GM12878 (cell line): ENCODE measurements around the gene RBPJ. TPM values are rescaled to one million over a fixed set of nuclear protein-coding genes. Genes with fewer than 3 reads are reported as not detected.

Source experiments
- ATAC-seq: fragments of 200-7000 bp; cut with Tn5 transposase; 3 replicates; pipeline ENCODE4 v1.9.1; 2020; ENCODE audit warnings: mild to moderate bottlenecking, moderate library complexity
- BruUV-seq: library from RNA; stranded (reverse); fragments of 400-500 nt; replicated peaks from 2 replicates; lab custom pipeline; 2021; lab: Mats Ljungman, UMichigan
- CTCF ChIA-PET: fragments of 300-600 bp; sonication (Branson Sonifier 250); formaldehyde crosslinking; extraction: SDS; loops from one replicate; lab custom pipeline; 2021; ENCODE audit warnings: inconsistent platforms; lab: Yijun Ruan, JAX
- POLR2A ChIA-PET: fragments of 350-600 bp; formaldehyde crosslinking; extraction: SDS; loops from one replicate; lab custom pipeline; 2021; ENCODE audit warnings: inconsistent platforms; lab: Charles Lee
- RAD21 ChIA-PET: fragments of 300-600 bp; sonication (Branson Sonifier 250); formaldehyde crosslinking; loops from one replicate; lab custom pipeline; 2023; ENCODE audit warnings: antibody characterized with exemption; ENCODE audit not compliant: unreplicated experiment; lab: Charles Lee
- SMC1A ChIA-PET: fragments of 300-600 bp; sonication (Branson Sonifier 250); formaldehyde crosslinking; loops from one replicate; lab custom pipeline; 2023; ENCODE audit not compliant: unreplicated experiment, uncharacterized antibody; lab: Charles Lee
- DNase-seq: peaks from one replicate; pipeline ENCODE4 v3.0.0-alpha.2; 2011; ENCODE audit warnings: low read depth, low spot score
- FAIRE-seq: peaks from 3 replicates; lab custom pipeline; 2011; peaks lifted over from hg19 to GRCh38; lab: Jason Lieb, UNC
- H2AFZ ChIP-seq: 2 replicates; pipeline ENCODE4 v1.6.0; 2011; ENCODE audit warnings: low read depth, low read length, control low read depth; ENCODE audit not compliant: control insufficient read depth
- H3K27ac ChIP-seq: 2 replicates; pipeline ENCODE4 v1.5.1; 2011; ENCODE audit warnings: control low read depth; ENCODE audit not compliant: control insufficient read depth, insufficient read depth
- H3K27me3 ChIP-seq, 2 experiments: replicated peaks in 1 of 2; 2 replicates each; pipeline versions ENCODE4 v1.6.0 to v1.6.1; 2011; ENCODE audit warnings: low read length in 1 of 2; ENCODE audit not compliant: control insufficient read depth in 2 of 2, insufficient read depth in 2 of 2
- H3K36me3 ChIP-seq, 2 experiments: 2 replicates each; pipeline ENCODE4 v1.5.1; 2011; ENCODE audit warnings: low read length in 1 of 2; ENCODE audit not compliant: control insufficient read depth in 2 of 2, insufficient read depth in 2 of 2
- H3K4me1 ChIP-seq: 2 replicates; pipeline ENCODE4 v1.6.1; 2011; ENCODE audit warnings: mild to moderate bottlenecking, low read length, moderate library complexity, mixed read lengths; ENCODE audit not compliant: control insufficient read depth, insufficient read depth
- H3K4me2 ChIP-seq: 2 replicates; pipeline ENCODE4 v1.6.0; 2011; ENCODE audit warnings: control low read depth; ENCODE audit not compliant: control insufficient read depth, insufficient read depth
- H3K4me3 ChIP-seq: fragments of 200-600 bp; sonication (generic); 2 replicates; pipeline ENCODE4 v1.5.1; 2016
- H3K79me2 ChIP-seq: 2 replicates; pipeline ENCODE4 v1.6.0; 2011; ENCODE audit warnings: low read length; ENCODE audit not compliant: control insufficient read depth, insufficient read depth
- H3K9ac ChIP-seq: 2 replicates; pipeline ENCODE4 v1.8.0; 2011; ENCODE audit warnings: low read length, control low read depth, mixed read lengths; ENCODE audit not compliant: control insufficient read depth, insufficient read depth
- H3K9me3 ChIP-seq: replicated peaks from 3 replicates; pipeline ENCODE4 v1.5.1; 2011; ENCODE audit warnings: mild to moderate bottlenecking, low read length; ENCODE audit not compliant: control insufficient read depth, insufficient read depth
- H4K20me1 ChIP-seq: 2 replicates; pipeline ENCODE4 v1.6.0; 2011; ENCODE audit not compliant: control insufficient read depth, insufficient read depth
- CTCF ChIP-seq, 3 experiments: IDR thresholded peaks in 2 of 3; conservative IDR thresholded peaks in 1 of 3; 2 replicates each; pipeline ENCODE4 v1.5.1; 2011; ENCODE audit warnings: low read depth in 3 of 3, low read length in 3 of 3, mild to moderate bottlenecking in 3 of 3, control low read depth in 2 of 3, moderate library complexity in 2 of 3, inconsistent platforms in 1 of 3, mixed read lengths in 1 of 3; ENCODE audit not compliant: control insufficient read depth in 2 of 3, insufficient read depth in 1 of 3; ENCODE audit errors: extremely low read depth in 1 of 3
- E4F1 ChIP-seq: fragments of 450-650 bp; IDR thresholded peaks from 2 replicates; pipeline ENCODE4 v1.6.1; 2018; ENCODE audit warnings: borderline replicate concordance, mild to moderate bottlenecking; ENCODE audit not compliant: partially characterized antibody
- RB1 ChIP-seq: fragments of 450-650 bp; formaldehyde crosslinking; IDR thresholded peaks from 2 replicates; pipeline ENCODE4 v1.6.1; 2017; ENCODE audit warnings: mild to moderate bottlenecking, borderline replicate concordance
- ZNF592 ChIP-seq: fragments of 450-650 bp; IDR thresholded peaks from 2 replicates; pipeline ENCODE4 v1.6.1; 2017; ENCODE audit warnings: mild to moderate bottlenecking, moderate library complexity
- ZNF622 ChIP-seq: fragments of 450-650 bp; IDR thresholded peaks from 2 replicates; pipeline ENCODE4 v1.6.1; 2017; ENCODE audit warnings: mild to moderate bottlenecking, inconsistent platforms
- in situ Hi-C: fragments of 300-500 bp; cut with MboI; formaldehyde crosslinking; loops from 9 replicates; pipeline ENCODE4 v1.14.3; 2018; ENCODE audit warnings: mixed read lengths
- intact Hi-C: fragments of 100-400 bp; cut with micrococcal nuclease; formaldehyde crosslinking; loops from one replicate; pipeline ENCODE4 v1.14.2; 2022; ENCODE audit not compliant: unreplicated experiment
- polyA plus RNA-seq, 11 experiments: library from polyadenylated mRNA; depleted of rRNA in 4 of 11; unstranded in 6 of 11; stranded (reverse) in 5 of 11; fragments of >200 nt; fragmentation: Nextera tagmentation in 4 of 11; fragmentation: Illumina TruSeq in 1 of 11; extraction: Ambion mirVana in 4 of 11; extraction: Trizol in 1 of 11; gene quantifications; 1 replicate in 1 of 11; 2 replicates in 10 of 11; pipeline versions ENCODE4 v1.2.1 to v1.2.3, GENCODE V29; 2011 to 2016; ENCODE audit warnings: inconsistent platforms in 2 of 11, missing spikeins in 2 of 11, low read depth in 1 of 11
- total RNA-seq, 4 experiments: library from RNA; depleted of rRNA in 3 of 4; stranded (reverse); fragments of >200 nt in 3 of 4; fragmentation: Illumina TruSeq in 1 of 4; extraction: Trizol in 1 of 4; gene quantifications; 2 replicates each; pipeline versions ENCODE4 v1.2.1 to v1.2.3, GENCODE V29; 2013 to 2021

Gene RBPJ
- total and polyA plus RNA-seq, 10 of the 15 experiments (the other 5 are each of a cell fraction or from before 2014, with no cell fraction given) = 24.5 to 87.6 (median 41.6) TPM

- TF ChIP-seq CTCF (IDR thresholded peaks at IDR 0.05 in 2 of 3, conservative IDR thresholded peaks at IDR 0.05 in 1 of 3; ENCODE audit: control insufficient read depth in 2 of 3, extremely low read depth in 1 of 3, insufficient read depth in 1 of 3, low read depth in 3 of 3, low read length in 3 of 3) = no peak
Measured at GRCh38 chr4:26369132-26369531, 48.3 kb downstream of the RBPJ start (continued).

GRCh38 chr4:26369581-26369980, 48.8 kb downstream of the RBPJ start:
- Histone ChIP-seq H3K27ac (no peak overlapping the region), H3K4me1 (peaks cover 16% of the 10 kb centered on the region), H3K4me3 (no peak overlapping the region), H3K9ac (no peak overlapping the region), H4K20me1 (peaks cover 10% of the 10 kb centered on the region), H3K79me2 (peaks cover 2% of the 10 kb centered on the region), H2AFZ (no peak overlapping the region), H3K36me3 (no peaks in the 10 kb centered on the region; a peak in 1 of 4 replicates), H3K27me3 (no peaks in the 10 kb centered on the region), H3K9me3 (no peaks in the 10 kb centered on the region), H3K4me2 (no peak overlapping the region)
- POLR2A ChIA-PET = no interaction called here
- CTCF ChIA-PET = interaction anchor here (1.7 kb wide), 1 partner anchor 39 kb away, joined by 7 read pairs; no protein-coding TSS in a partner anchor
- no TSS peak for BruUV-seq
- FAIRE-seq = no peak
- intact Hi-C loops (no loop called here), in situ Hi-C loops (no loop called here)
- RAD21 ChIA-PET = no interaction called here
- no peak for ATAC-seq
- TF ChIP-seq ZNF622 (no peak), E4F1 (no peak), ZNF592 (no peak), RB1 (no peak)
- no peak for DNase-seq
- SMC1A ChIA-PET = interaction anchor here (1.2 to 1.7 kb wide), 4 partner anchors 11 to 31 kb away, joined by 3 to 5 read pairs (median 4); no protein-coding TSS in a partner anchor
